HFFc6 (cell line): Measurements from ENCODE around the gene CALCOCO1. TPM values are rescaled to one million over a fixed set of nuclear protein-coding genes. Genes with fewer than 3 reads are reported as not detected.
A peak's percentile ranks its signal among the peaks of the same experiment; 100 is the strongest.

Experiments used
- DNase-seq: peaks from one replicate; pipeline ENCODE4 v3.0.0-alpha.2; 2018
- H3K27ac Mint-ChIP-seq: 2 replicates; pipeline ENCODE4 v1.8.0; 2020; ENCODE audit warnings: mild to moderate bottlenecking, mixed read lengths
- H3K27me3 Mint-ChIP-seq: 2 replicates; pipeline ENCODE4 v1.8.0; 2021; ENCODE audit warnings: mild to moderate bottlenecking, moderate library complexity, mixed read lengths; ENCODE audit not compliant: insufficient read depth
- H3K36me3 Mint-ChIP-seq: 2 replicates; pipeline ENCODE4 v1.8.0; 2021; ENCODE audit warnings: low read depth, mixed read lengths
- H3K4me1 Mint-ChIP-seq: 2 replicates; pipeline ENCODE4 v1.8.0; 2020; ENCODE audit warnings: low read depth, mixed read lengths
- H3K4me3 Mint-ChIP-seq: 2 replicates; pipeline ENCODE4 v1.8.0; 2020; ENCODE audit warnings: mild to moderate bottlenecking, moderate library complexity, mixed read lengths
- H3K9me3 Mint-ChIP-seq: 2 replicates; pipeline ENCODE4 v1.8.0; 2020; ENCODE audit warnings: mild to moderate bottlenecking, mixed read lengths
- CTCF ChIP-seq: fragments of 200-600 bp; sonication (generic); IDR thresholded peaks from 2 replicates; pipeline ENCODE4 v1.5.0; 2021; ENCODE audit warnings: antibody characterized with exemption, mild to moderate bottlenecking
- total RNA-seq, 6 experiments: library from RNA; stranded (reverse); fragmentation: NEBNext Ultra II Directional; extraction: Animal tissue kit (Norgen Biotek cat#: 25700); gene quantifications; 2 replicates in 1 of 6; 3 replicates in 5 of 6; pipeline ENCODE4 v1.2.3, GENCODE V29; 2021

The CALCOCO1 gene
- total RNA-seq, 6 experiments from 2014 or later: 77.3 to 99.3 (median 87.2) TPM

- TF ChIP-seq CTCF: no peak
- no peak overlapping the region for H3K27ac Mint-ChIP-seq
- H3K4me1 Mint-ChIP-seq: peaks cover 16% of the 10 kb centered on the region
- DNase-seq: no peak
- H3K27me3 Mint-ChIP-seq: peaks cover 39% of the 10 kb centered on the region
- no peak overlapping the region for H3K4me3 Mint-ChIP-seq
- H3K36me3 Mint-ChIP-seq: no peaks in the 10 kb centered on the region
- no peaks in the 10 kb centered on the region for H3K9me3 Mint-ChIP-seq
Measured at GRCh38 chr12:53735556-53735955, 8.3 kb upstream of the CALCOCO1 start.

- no peak overlapping the region for H3K4me3 Mint-ChIP-seq
- H3K9me3 Mint-ChIP-seq: no peaks in the 10 kb centered on the region
- H3K36me3 Mint-ChIP-seq: no peaks in the 10 kb centered on the region
- peaks cover 36% of the 10 kb centered on the region for H3K27me3 Mint-ChIP-seq
- no peak for TF ChIP-seq CTCF
- no peak for DNase-seq
- peaks cover 16% of the 10 kb centered on the region for H3K4me1 Mint-ChIP-seq
- no peak overlapping the region for H3K27ac Mint-ChIP-seq
Measured at GRCh38 chr12:53734425-53734824, 7.2 kb upstream of the CALCOCO1 start.

- no peaks in the 10 kb centered on the region for H3K36me3 Mint-ChIP-seq
- H3K4me3 Mint-ChIP-seq: no peak overlapping the region
- H3K27ac Mint-ChIP-seq: no peak overlapping the region
- H3K27me3 Mint-ChIP-seq: peaks cover 32% of the 10 kb centered on the region
- DNase-seq: no peak
- H3K4me1 Mint-ChIP-seq: peaks cover 16% of the 10 kb centered on the region
- TF ChIP-seq CTCF: no peak
- no peaks in the 10 kb centered on the region for H3K9me3 Mint-ChIP-seq
Measured at GRCh38 chr12:53733807-53734200, 6.6 kb upstream of the CALCOCO1 start.

- Mint-ChIP-seq H3K4me1 (peaks cover 16% of the 10 kb centered on the region), H3K27me3 (peaks cover 28% of the 10 kb centered on the region), H3K4me3 (no peak overlapping the region), H3K9me3 (no peaks in the 10 kb centered on the region), H3K27ac (no peak overlapping the region), H3K36me3 (no peaks in the 10 kb centered on the region)
- TF ChIP-seq CTCF: no peak
- DNase-seq: peak; percentile 71
Measured at GRCh38 chr12:53733051-53733806, 6.0 kb upstream of the CALCOCO1 start.

GRCh38 chr12:53729644-53730043 lies 2.4 kb upstream of the CALCOCO1 start:
- no peak for DNase-seq
- TF ChIP-seq CTCF: no peak
- Mint-ChIP-seq H3K27ac (no peak overlapping the region), H3K9me3 (no peaks in the 10 kb centered on the region), H3K27me3 (no peaks in the 10 kb centered on the region; the same call in none of the 2 replicates), H3K4me1 (peaks cover 40% of the 10 kb centered on the region), H3K4me3 (no peak overlapping the region), H3K36me3 (0 out of 2 replicates have a peak, but pooled peaks cover 5% of the 10 kb centered on the region)
